Neutrophil (primary cell): Measurements from ENCODE around the gene TYK2.

Experiments
- H3K27ac ChIP-seq: fragments of 200-600 bp; sonication (generic); 2 replicates; pipeline ENCODE4 v1.5.1; 2016; ENCODE audit warnings: mild to moderate bottlenecking, moderate library complexity
- H3K27me3 ChIP-seq: fragments of 200-600 bp; sonication (generic); 2 replicates; pipeline ENCODE4 v1.6.0; 2016; ENCODE audit warnings: mild to moderate bottlenecking
- H3K36me3 ChIP-seq: fragments of 200-600 bp; sonication (generic); 2 replicates; pipeline ENCODE4 v1.5.1; 2017
- H3K4me1 ChIP-seq, 2 experiments: fragments of 200-600 bp in 1 of 2; sonication (generic) in 1 of 2; 1 replicate in 1 of 2; 2 replicates in 1 of 2; pipeline versions ENCODE4 v1.5.1 to v1.6.1; 2013 to 2016; ENCODE audit warnings: low read depth in 1 of 2, low read length in 1 of 2, mild to moderate bottlenecking in 1 of 2, moderate library complexity in 1 of 2; ENCODE audit not compliant: control insufficient read depth in 1 of 2, insufficient read depth in 1 of 2
- H3K4me3 ChIP-seq, 2 experiments: fragments of 200-600 bp in 1 of 2; sonication (generic) in 1 of 2; 1 replicate in 1 of 2; 2 replicates in 1 of 2; pipeline ENCODE4 v1.5.1; 2013 to 2016; ENCODE audit warnings: low read depth in 1 of 2, low read length in 1 of 2, mild to moderate bottlenecking in 1 of 2, moderate library complexity in 1 of 2
- H3K9me3 ChIP-seq: fragments of 200-600 bp; sonication (generic); 2 replicates; pipeline ENCODE4 v1.5.1; 2016
- TF ChIP-seq, protein P1 (sequence below): fragments of 200-600 bp; sonication (generic); IDR thresholded peaks from 2 replicates; pipeline ENCODE4 v1.5.1; 2016; ENCODE audit warnings: antibody characterized with exemption

The TYK2 gene

DNA sequence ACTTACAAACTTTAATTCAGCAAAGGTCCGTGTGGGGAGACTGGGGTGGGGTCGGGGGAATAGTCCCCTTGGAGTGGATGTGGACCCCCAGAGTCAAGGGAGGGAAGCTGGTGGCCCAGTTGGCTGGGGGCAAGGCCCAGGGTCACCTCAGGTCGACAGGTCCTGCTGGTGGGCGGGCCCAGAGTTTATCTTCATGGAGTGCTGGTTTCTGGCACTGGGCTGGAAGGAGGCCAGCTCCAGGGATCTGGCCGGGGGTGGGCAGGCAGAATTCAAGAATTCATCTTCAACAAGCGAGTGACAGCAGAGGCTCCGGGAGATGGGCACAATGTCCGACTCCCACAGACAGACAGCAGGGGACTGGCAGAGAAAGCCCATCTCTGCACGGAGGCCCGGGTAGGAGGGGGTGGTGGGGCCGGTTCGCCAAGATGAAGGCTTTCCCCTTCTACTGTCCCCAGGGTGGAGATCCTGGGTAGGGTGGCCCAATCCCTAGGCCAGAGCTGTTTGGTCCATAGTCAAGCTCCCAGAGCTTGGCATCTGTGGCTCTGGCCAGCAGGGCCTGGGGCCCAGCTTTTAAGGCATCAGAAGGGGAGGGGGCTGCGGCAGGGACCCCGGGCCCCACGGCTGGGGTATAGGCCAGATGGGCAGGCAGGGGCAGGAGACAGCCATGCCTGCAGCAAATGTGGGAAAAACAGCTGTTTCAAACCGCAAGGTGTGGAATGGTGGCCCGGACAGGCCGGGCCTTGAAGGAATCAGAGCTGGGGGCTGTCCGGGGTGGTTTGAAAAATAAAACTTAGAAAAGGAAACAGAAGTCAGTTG lies 63.9 kb downstream of the TYK2 start:
- H3K4me3 ChIP-seq: peak overlapping the region; percentile 67 to 73
- TF ChIP-seq, protein P1, sequence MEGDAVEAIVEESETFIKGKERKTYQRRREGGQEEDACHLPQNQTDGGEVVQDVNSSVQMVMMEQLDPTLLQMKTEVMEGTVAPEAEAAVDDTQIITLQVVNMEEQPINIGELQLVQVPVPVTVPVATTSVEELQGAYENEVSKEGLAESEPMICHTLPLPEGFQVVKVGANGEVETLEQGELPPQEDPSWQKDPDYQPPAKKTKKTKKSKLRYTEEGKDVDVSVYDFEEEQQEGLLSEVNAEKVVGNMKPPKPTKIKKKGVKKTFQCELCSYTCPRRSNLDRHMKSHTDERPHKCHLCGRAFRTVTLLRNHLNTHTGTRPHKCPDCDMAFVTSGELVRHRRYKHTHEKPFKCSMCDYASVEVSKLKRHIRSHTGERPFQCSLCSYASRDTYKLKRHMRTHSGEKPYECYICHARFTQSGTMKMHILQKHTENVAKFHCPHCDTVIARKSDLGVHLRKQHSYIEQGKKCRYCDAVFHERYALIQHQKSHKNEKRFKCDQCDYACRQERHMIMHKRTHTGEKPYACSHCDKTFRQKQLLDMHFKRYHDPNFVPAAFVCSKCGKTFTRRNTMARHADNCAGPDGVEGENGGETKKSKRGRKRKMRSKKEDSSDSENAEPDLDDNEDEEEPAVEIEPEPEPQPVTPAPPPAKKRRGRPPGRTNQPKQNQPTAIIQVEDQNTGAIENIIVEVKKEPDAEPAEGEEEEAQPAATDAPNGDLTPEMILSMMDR: no peak

DNA sequence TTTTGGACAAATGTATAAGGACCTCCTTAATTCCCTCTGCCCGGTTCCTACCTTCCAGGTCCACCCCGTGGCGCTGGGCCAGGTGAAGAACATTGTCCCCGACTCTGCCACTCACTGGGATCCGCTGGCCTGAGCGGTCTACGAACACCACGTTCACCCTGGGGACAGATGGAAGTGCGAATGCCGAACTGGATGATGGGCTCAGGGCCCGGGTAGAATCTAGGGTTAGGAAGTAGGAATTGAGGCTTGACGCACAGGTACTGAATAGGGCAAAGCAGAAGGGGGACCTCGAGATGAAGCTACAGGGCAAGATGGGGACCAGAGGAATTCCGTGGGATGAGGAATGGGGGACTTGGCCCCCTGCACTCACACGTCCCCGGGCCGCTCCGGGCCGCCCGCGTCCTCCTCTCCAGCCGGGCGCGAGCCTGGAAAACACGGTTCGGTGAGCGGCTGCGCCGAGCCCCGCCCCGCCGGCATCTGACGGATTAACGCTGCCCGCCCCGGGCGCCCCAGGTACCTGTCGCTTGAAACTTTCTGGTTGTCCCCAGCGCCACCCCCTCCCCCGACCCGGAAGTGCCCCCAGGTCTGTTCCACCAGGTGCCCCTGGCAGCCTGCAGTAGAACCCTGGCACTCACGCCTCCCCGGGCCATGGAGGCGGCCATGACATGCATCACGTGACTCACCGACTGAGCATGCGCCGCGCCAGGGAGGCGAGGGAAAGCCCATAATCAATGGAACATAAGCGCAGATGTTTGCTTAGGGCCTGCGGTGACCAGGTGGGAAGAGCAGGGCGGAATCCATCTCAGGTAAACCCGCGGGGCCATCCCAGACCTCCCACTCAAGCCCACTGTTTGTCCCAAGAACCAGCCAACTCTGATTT lies 64.8 kb downstream of the TYK2 start, which contains the start of gene FDX2:
Gene FDX2 (minus strand): TSS at position 681 of the 880 bp plus-strand sequence. CDS start 19 bp downstream, at position 662.
- peaks cover 10 to 11% of the 10 kb centered on the region in 2 experiments for H3K4me1 ChIP-seq
- TF ChIP-seq, protein P1: no peak
- H3K4me3 ChIP-seq: peak within 1 kb of the TSS; percentile 67 to 73
- H3K36me3 ChIP-seq: peaks cover 47% of the 10 kb centered on the region
- peak within 1 kb of the TSS; percentile 52 for H3K27ac ChIP-seq
- H3K27me3 ChIP-seq: peaks cover 8% of the 10 kb centered on the region
- H3K9me3 ChIP-seq: no peaks in the 10 kb centered on the region

More for the DNA sequence above, 63.9 kb downstream of the TYK2 start:
- no peaks in the 10 kb centered on the region for H3K9me3 ChIP-seq
- H3K36me3 ChIP-seq: peaks cover 56% of the 10 kb centered on the region
- H3K4me1 ChIP-seq: peaks cover 10 to 11% of the 10 kb centered on the region in 2 experiments
- peak overlapping the region; percentile 52 for H3K27ac ChIP-seq
- H3K27me3 ChIP-seq: peaks cover 8% of the 10 kb centered on the region

DNA sequence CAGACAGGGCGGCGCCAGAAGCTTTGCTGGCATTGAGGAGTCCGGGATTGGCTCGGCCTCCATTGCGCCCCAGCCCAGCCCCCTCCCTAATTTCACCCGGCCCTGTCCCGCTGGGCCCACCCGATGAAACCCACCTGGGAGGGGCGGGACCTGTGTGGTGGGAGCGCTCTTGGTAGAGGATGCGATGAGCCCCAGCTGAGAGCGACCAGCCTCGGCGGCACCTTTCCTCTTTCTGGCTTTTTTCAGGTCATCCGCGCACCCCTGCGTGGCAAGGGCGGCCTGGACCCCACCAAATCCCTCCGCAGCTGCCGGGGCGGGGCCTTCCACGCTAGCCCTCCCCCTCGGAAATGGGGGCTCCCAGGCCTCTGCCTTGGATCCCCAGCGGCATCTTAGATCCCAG lies 70.9 kb downstream of the TYK2 start, which contains the start of gene ZGLP1:
Gene ZGLP1 (minus strand): TSS at position 393 of the 400 bp plus-strand sequence.
- no peak within 1 kb of the TSS for H3K27ac ChIP-seq
- peaks cover 9 to 15% of the 10 kb centered on the region in 2 experiments for H3K4me1 ChIP-seq
- TF ChIP-seq, protein P1: no peak
- H3K9me3 ChIP-seq: no peaks in the 10 kb centered on the region
- no peaks in the 10 kb centered on the region for H3K36me3 ChIP-seq
- H3K4me3 ChIP-seq: no peak within 1 kb of the TSS
- H3K27me3 ChIP-seq: no peaks in the 10 kb centered on the region

DNA sequence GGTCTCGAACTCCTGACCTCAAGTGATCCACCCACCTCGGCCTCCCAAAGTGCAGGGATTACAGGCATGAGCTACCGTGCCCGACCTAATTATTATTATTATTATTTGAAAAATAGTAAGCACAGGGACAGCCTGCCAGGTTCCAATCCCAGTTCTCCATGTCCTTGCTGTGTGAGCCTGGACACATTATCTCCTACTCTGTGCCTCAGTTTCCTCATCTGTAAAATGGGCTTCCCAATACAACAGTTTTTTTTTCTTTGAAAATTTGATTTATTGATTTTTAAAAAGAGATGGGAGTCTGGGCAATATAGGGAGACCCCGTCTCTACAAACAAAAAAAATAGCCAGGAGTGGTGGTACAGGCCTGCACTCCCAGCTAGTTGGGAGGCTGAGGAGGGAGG lies 74.0 kb downstream of the TYK2 start:
- Histone ChIP-seq H3K27me3 (no peaks in the 10 kb centered on the region), H3K9me3 (no peaks in the 10 kb centered on the region), H3K4me3 (no peak overlapping the region), H3K36me3 (no peaks in the 10 kb centered on the region), H3K27ac (no peak overlapping the region), H3K4me1 (peaks cover 9 to 15% of the 10 kb centered on the region in 2 experiments)
- TF ChIP-seq, protein P1: no peak

DNA sequence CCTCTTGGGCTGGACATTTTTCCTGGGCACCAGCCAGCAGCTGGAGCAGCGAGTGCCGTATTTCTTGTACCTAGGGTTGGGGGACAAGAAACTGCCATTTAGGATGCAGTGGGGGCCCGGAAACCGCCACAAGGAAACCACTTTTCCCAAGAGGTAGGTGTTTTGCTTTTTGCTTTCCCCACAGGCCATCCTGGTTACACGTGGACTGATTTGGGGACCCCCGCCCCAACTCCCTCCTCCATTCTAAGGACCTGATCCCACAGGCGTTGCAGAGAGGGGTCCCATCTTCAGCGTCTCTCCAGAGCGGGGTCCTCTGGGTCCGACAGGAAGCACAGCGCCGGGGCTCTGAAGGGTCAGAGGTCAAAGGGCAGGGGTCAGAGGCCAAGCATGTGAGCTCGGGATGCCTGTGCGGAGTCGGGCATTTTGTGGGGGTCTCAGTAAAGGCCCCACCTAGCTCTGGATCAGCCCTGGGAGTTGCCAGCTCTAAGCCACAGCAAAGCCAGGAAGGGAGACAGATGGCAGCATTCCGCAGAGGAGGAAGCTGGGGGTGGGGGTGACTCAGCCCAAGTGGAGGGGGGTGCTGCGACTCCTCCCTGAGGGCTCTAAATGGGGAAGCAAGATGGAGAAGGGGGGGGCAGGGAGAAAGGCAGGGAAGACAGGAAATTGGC lies 75.1 kb downstream of the TYK2 start:
- no peaks in the 10 kb centered on the region for H3K36me3 ChIP-seq
- TF ChIP-seq, protein P1: peak; percentile 26
- H3K27ac ChIP-seq: peak overlapping the region; percentile 73
- no peaks in the 10 kb centered on the region for H3K9me3 ChIP-seq
- peak overlapping the region in 1 of 2 experiments; percentile 49 for H3K4me3 ChIP-seq
- peaks cover 9 to 20% of the 10 kb centered on the region in 2 experiments for H3K4me1 ChIP-seq
- H3K27me3 ChIP-seq: peaks cover under 1% of the 10 kb centered on the region
